NCI-H524 (cell line): ENCODE data around the gene RASAL3.

Experiments used
- DNase-seq, 2 experiments: peaks; one replicate each; lab custom pipeline; 2025; lab: John Stamatoyannopoulos, UW

The RASAL3 gene

DNA sequence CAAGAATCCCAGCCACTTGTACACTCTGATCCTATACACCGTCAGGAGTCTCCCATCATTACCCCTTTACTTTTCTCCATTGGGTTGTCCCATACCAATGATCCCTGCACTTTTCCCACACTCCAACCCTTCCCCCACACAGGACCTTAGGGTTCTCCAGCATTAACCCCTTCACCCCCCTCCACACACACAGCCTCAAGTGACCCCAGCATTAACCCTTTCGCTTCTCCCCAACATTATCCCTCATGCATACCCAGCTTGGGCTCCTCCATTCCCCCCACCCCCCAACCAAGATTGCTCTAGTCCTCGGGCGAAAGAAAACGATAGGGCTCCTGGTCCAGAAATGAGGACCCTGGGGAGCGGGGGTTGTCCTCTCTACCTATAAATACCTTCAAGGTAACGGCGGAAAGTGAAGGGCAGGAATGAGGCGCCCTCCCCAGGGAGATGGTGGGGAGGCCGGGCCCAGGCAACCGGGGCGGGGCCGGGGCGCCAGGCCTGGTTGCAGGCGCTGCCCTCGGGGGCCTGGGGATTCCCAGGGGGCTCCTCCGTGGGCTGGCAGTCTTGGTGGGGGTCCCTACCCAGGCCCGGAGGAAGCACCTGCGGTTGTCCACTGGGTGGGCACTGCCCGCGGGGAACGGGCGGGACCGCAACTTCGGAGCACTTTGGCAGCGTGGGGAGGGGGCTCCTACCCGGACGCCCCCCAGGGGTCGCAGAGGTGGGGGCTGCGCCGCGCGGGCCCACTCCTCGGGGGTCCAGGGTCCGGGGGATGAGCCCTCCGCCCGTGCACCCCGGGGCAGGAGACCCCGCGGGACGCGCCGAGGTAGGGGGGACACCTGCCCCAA lies 15.3 kb downstream of the RASAL3 start:
- DNase-seq: no peak

DNA sequence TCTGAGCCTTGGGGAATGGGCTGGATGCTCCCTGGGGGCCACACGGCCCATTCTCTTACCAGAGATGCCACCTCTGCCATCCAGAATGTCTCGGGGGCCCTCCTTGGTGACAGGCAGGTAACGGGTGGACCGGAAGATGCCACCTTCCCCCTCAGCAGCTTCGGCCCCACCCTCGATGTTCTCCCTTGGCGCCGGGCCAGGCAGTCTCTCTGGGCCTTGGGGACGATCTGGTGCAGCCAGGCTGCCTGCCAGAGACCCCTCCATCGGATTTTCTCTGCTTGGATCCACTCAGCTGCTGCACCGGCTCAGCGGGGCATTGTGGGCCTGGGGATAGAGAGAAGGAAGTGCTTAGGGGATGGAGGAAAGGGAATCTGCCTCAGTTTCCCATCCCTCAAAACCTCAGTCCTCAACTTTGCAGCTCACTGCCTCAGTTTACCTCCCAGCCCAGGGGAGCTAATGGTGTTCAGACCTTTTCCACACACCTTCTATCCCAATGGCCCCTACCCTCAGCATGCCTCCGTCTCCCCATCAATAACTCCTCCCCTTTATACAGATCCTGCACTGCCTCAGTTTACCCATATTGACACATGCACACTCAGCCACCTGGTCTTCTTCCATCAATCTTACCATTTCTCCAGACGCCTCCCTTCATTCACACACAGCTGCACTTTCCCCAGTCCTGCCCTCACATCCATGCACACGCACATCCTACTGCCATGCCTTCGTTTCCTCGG lies 16.1 kb downstream of the RASAL3 start:
- no peak for DNase-seq

- no peak for DNase-seq
These were observed 17.3 kb downstream of the RASAL3 start for GRCh38 chr19:15447057-15447456.

DNA sequence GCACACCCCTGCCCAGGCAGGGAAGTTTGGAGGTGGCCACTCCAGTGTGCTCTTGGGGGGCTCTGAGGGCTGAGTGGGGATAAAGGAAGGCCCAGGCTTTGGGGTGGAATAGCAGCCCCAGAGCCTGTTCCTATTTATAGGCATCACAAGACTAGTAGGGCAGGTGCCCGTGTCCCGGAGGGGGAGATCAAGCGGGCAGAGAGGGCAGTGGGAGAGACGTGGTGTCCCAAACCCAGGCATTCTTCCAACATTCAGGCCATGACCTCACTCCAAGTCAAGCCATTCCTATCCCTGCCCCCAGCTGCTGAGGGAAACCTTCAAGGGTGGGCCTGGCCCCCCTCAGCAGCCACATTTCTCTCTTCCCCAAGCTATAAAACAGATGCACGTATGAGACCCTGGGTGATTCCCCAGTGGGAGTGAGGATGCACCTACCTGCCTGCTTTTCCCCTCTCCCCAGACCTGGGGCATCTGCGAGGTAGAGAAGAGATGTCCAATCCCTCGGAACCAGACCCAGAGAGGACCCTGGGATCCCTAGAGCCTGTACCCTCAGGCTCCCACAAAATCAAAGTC lies 18.5 kb downstream of the RASAL3 start:
- DNase-seq: no peak

GRCh38 chr19:15445227-15445605 lies 19.1 kb downstream of the RASAL3 start:
- DNase-seq: no peak

- no peak for DNase-seq
These were observed 19.7 kb downstream of the RASAL3 start for GRCh38 chr19:15444505-15445226.

- no peak for DNase-seq
These were observed 20.5 kb downstream of the RASAL3 start for GRCh38 chr19:15443838-15444237.

- no peak for DNase-seq
These were observed 21.0 kb downstream of the RASAL3 start for GRCh38 chr19:15443325-15443724.

- DNase-seq: no peak
These were observed 22.0 kb downstream of the RASAL3 start for GRCh38 chr19:15442142-15442920.

GRCh38 chr19:15441317-15441716 lies 23.0 kb downstream of the RASAL3 start:
- DNase-seq: no peak

GRCh38 chr19:15439821-15440641 lies 24.3 kb downstream of the RASAL3 start:
- DNase-seq: no peak

GRCh38 chr19:15439078-15439799 lies 25.1 kb downstream of the RASAL3 start:
- DNase-seq: no peak

GRCh38 chr19:15438577-15438976 lies 25.8 kb downstream of the RASAL3 start:
- no peak for DNase-seq

DNA sequence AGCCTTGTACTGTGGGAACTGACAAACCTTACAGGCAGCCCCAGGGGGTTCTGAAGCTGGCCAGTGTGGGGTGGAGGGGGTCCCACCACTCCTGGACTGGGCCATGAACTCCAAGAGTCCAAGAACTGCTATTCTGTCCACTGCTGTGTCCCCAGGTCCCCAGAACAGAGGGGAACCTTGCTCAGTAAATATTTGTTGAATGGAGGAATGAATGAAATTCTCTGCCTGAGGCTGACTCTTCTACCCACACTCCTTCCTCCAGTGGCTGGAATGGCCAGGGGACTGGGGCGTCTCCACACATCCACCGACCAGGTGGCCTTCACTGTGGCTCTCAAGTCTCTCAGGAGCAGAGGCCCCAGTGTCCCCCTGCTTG lies 26.2 kb downstream of the RASAL3 start:
- DNase-seq: no peak

- no peak for DNase-seq
These were observed 26.8 kb downstream of the RASAL3 start for GRCh38 chr19:15437355-15438123.

DNA sequence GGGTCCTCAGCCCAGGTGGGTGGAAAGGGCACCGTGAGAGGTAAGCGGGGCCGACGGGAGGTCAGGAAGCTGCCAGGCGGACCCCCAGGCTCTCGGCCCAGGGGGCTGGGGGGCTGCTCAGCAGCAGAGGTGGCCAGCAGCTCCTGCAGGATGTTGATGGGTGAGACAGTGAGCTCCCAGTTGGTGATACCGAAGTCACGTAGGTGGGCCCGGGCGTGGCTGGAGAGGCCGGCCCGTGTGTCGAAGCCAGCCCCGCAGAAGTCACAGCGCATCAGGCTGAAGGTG lies 27.6 kb downstream of the RASAL3 start:
- no peak for DNase-seq

DNA sequence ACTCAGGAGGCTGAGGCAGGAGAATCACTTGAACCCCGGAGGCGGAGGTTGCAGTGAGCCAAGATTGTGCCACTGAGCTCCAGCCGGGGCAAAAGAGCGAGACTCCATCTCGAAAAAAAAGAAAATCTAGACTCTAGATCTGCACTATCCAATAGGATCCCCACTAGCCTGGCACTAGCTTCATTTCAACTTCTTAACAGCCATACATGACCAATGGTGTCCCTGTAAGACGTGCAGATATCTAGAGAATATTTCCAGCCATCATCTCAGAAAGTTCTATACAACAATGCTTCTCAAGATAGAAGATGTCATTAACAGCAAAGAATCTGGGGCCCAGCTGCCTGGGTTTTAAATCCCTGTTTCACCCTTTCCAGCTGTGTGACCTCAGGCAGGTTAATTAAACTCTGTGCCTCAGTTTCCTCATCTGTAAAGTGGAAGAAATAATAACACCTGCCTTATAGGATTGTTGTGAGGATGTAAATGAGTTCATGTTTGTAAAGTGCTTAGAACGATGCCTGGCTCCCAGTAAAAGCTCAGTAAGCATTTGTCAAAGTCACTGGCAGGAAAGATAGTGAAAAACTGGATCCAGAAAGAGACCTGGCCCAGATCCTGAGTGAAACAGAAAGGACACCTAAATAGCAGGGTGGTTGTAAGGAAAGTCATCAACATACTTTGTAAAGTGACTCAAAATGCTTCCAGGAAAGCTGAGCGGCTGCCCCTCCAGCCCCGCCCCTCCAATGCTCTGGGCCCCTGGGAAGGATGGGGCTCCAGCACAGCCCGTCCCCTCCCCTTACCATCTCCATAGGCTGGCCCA lies 28.1 kb downstream of the RASAL3 start:
- DNase-seq: no peak

GRCh38 chr19:15433519-15434069 lies 30.8 kb downstream of the RASAL3 start:
- no peak for DNase-seq
